ENCODE results near the gene BRD2.
A peak's percentile ranks its signal among the peaks of the same experiment; 100 is the strongest.

BRD2 gene

GRCh38 chr6:32943864-32944649, 24.3 kb upstream of the BRD2 start:
- H3K4me2 ChIP-seq (ENCODE audit: insufficient read depth, low read length), result peak overlapping the region; percentile 54
- TF ChIP-seq EZH2 (IDR thresholded peaks at IDR 0.05; ENCODE audit: borderline replicate concordance, low read depth, low read length, severe bottlenecking) (no peak), CTCF (IDR thresholded peaks at IDR 0.05; ENCODE audit: borderline replicate concordance, extremely low read depth, low read length, poor library complexity, severe bottlenecking) (no peak)
- H3K79me2 ChIP-seq (ENCODE audit: insufficient read depth, low read length), result no peaks in the 10 kb centered on the region
- ATAC-seq (ENCODE audit: insufficient read depth, low read depth), result peak; percentile 92
- H3K9me3 ChIP-seq (ENCODE audit: insufficient read depth, low read length, severe bottlenecking), result no peaks in the 10 kb centered on the region
- peak overlapping the region in 1 of 2 experiments; percentile 34; a peak in 2 of 4 replicates for H3K4me3 ChIP-seq (ENCODE audit: low read depth in 1 of 2, low read length in 2 of 2)
- H2AFZ ChIP-seq (ENCODE audit: low read depth, low read length), result peak overlapping the region; percentile 64
- H3K27me3 ChIP-seq (ENCODE audit: insufficient read depth, low read length, poor library complexity), result peaks cover 8% of the 10 kb centered on the region
- no peak overlapping the region for H3K9ac ChIP-seq (ENCODE audit: low read depth, low read length)
- no peaks in the 10 kb centered on the region for H4K20me1 ChIP-seq (ENCODE audit: insufficient read depth, low read length)
- peak overlapping the region; percentile 45 for H3K27ac ChIP-seq (ENCODE audit: low read length)
- peak; percentile 54 for DNase-seq
- H3K4me1 ChIP-seq (ENCODE audit: insufficient read depth, low read length), result peaks cover 22% of the 10 kb centered on the region
- no peaks in the 10 kb centered on the region for H3K36me3 ChIP-seq (ENCODE audit: insufficient read depth, low read length)

DNA sequence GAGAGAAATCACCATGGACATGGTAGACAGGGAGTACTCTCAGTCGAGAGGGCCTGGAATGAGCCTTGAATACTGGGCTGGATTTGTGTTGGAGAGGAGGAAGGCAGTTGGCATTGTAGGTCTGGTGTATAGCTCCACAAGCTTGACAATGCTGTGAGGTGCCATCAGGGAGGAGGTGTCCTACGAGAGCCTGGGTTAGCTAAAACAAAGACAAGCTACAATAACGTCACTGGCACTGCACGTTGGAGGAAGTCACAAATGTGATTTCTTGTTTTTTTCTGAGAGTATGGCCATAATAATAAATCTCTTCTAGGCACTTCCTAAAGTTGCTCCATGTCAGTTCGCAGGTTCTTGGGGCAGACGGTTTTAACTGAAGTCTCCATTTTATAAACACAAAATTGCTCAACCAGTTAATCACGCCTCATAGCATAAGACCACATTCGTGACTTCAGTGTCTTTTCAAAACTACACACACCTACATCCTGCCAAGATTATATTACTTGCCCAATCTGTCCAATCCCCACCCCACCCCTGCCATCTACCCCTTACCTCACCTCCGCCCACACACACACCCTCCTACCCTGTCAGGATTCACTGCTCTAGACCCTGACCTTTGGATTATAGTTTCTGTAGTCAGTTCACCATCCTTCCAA, 23.2 kb upstream of the BRD2 start:
- no peak overlapping the region; the same call in 1 of the 2 replicates for H2AFZ ChIP-seq (ENCODE audit: low read depth, low read length)
- no peaks in the 10 kb centered on the region for H3K9me3 ChIP-seq (ENCODE audit: insufficient read depth, low read length, severe bottlenecking)
- no peaks in the 10 kb centered on the region for H4K20me1 ChIP-seq (ENCODE audit: insufficient read depth, low read length)
- peaks cover 8% of the 10 kb centered on the region for H3K27me3 ChIP-seq (ENCODE audit: insufficient read depth, low read length, poor library complexity)
- H3K79me2 ChIP-seq (ENCODE audit: insufficient read depth, low read length), result no peaks in the 10 kb centered on the region
- no peak overlapping the region for H3K4me3 ChIP-seq (ENCODE audit: low read depth in 1 of 2, low read length in 2 of 2)
- no peak for DNase-seq
- no peak for TF ChIP-seq EZH2 (IDR thresholded peaks at IDR 0.05; ENCODE audit: borderline replicate concordance, low read depth, low read length, severe bottlenecking)
- H3K36me3 ChIP-seq (ENCODE audit: insufficient read depth, low read length), result no peaks in the 10 kb centered on the region
- no peak for ATAC-seq (ENCODE audit: insufficient read depth, low read depth)
- peaks cover 22% of the 10 kb centered on the region for H3K4me1 ChIP-seq (ENCODE audit: insufficient read depth, low read length)
- no peak overlapping the region for H3K27ac ChIP-seq (ENCODE audit: low read length)
- no peak overlapping the region for H3K4me2 ChIP-seq (ENCODE audit: insufficient read depth, low read length)
- no peak overlapping the region for H3K9ac ChIP-seq (ENCODE audit: low read depth, low read length)

GRCh38 chr6:32945953-32946352, 22.4 kb upstream of the BRD2 start:
- no peak overlapping the region for H3K4me3 ChIP-seq (ENCODE audit: low read depth in 1 of 2, low read length in 2 of 2)

More at GRCh38 chr6:32945953-32946352, 22.4 kb upstream of the BRD2 start:
- Histone ChIP-seq H3K36me3 (ENCODE audit: insufficient read depth, low read length) (no peaks in the 10 kb centered on the region), H3K27me3 (ENCODE audit: insufficient read depth, low read length, poor library complexity) (peaks cover 6% of the 10 kb centered on the region), H3K9me3 (ENCODE audit: insufficient read depth, low read length, severe bottlenecking) (no peaks in the 10 kb centered on the region), H3K27ac (ENCODE audit: low read length) (no peak overlapping the region), H3K79me2 (ENCODE audit: insufficient read depth, low read length) (no peaks in the 10 kb centered on the region), H3K9ac (ENCODE audit: low read depth, low read length) (no peak overlapping the region), H4K20me1 (ENCODE audit: insufficient read depth, low read length) (no peaks in the 10 kb centered on the region), H3K4me2 (ENCODE audit: insufficient read depth, low read length) (no peak overlapping the region), H2AFZ (ENCODE audit: low read depth, low read length) (no peak overlapping the region), H3K4me1 (ENCODE audit: insufficient read depth, low read length) (peaks cover 22% of the 10 kb centered on the region)
- TF ChIP-seq CTCF (IDR thresholded peaks at IDR 0.05; ENCODE audit: borderline replicate concordance, extremely low read depth, low read length, poor library complexity, severe bottlenecking) (no peak), EZH2 (IDR thresholded peaks at IDR 0.05; ENCODE audit: borderline replicate concordance, low read depth, low read length, severe bottlenecking) (no peak)
- DNase-seq, result no peak
- ATAC-seq (ENCODE audit: insufficient read depth, low read depth), result no peak
